SK-N-SH (cell line): ENCODE results near the gene RNF217. TPM values are rescaled to one million over a fixed set of nuclear protein-coding genes. Genes with fewer than 3 reads are reported as not detected.

ENCODE experiments used
- CTCF ChIA-PET: fragments of 300-600, 350-600 bp; formaldehyde crosslinking; extraction: SDS; loops from one replicate; lab custom pipeline; 2021; lab: Yijun Ruan, JAX
- POLR2A ChIA-PET: fragments of 350-600 bp; sonication (Branson Sonifier 250); formaldehyde crosslinking; extraction: SDS; loops from one replicate; lab custom pipeline; 2020; ENCODE audit warnings: antibody characterized with exemption, inconsistent platforms; lab: Yijun Ruan, JAX
- DNase-seq: peaks from one replicate; pipeline ENCODE4 v3.0.0; 2012
- H2AFZ ChIP-seq: fragments of 200-600 bp; sonication (generic); 2 replicates; pipeline ENCODE4 v1.8.1; 2016; ENCODE audit warnings: antibody characterized with exemption, mild to moderate bottlenecking, low read depth
- H3F3A ChIP-seq: fragments of 200-600 bp; sonication (generic); replicated peaks from 2 replicates; pipeline ENCODE3; 2016; ENCODE audit warnings: antibody characterized with exemption, mild to moderate bottlenecking; ENCODE audit not compliant: insufficient read depth
- H3K27ac ChIP-seq, 2 experiments: fragments of 200-500 bp in 1 of 2; fragments of 200-600 bp in 1 of 2; sonication (Bioruptor generic) in 1 of 2; sonication (generic), shearing (Covaris generic) in 1 of 2; 2 replicates each; pipeline versions ENCODE4 v1.5.1 to v1.6.1; 2014 to 2016; ENCODE audit warnings: low read depth in 2 of 2, inconsistent platforms in 1 of 2, low read length in 1 of 2, mild to moderate bottlenecking in 1 of 2, mixed read lengths in 1 of 2
- H3K27me3 ChIP-seq: fragments of 200-600 bp; sonication (generic), shearing (Covaris generic); 2 replicates; pipeline ENCODE4 v1.6.1; 2016; ENCODE audit warnings: mixed run types; ENCODE audit not compliant: insufficient read depth
- H3K36me3 ChIP-seq, 2 experiments: fragments of 200-500 bp in 1 of 2; fragments of 200-600 bp in 1 of 2; sonication (Bioruptor generic) in 1 of 2; sonication (generic) in 1 of 2; replicated peaks in 1 of 2; 2 replicates each; pipeline versions ENCODE3 to v1.5.1; 2014 to 2016; ENCODE audit warnings: low read length in 1 of 2, mild to moderate bottlenecking in 1 of 2; ENCODE audit not compliant: insufficient read depth in 2 of 2, control insufficient read depth in 1 of 2
- H3K4me1 ChIP-seq, 2 experiments: fragments of 200-500 bp in 1 of 2; fragments of 200-600 bp in 1 of 2; sonication (Bioruptor generic) in 1 of 2; sonication (generic), shearing (Covaris generic) in 1 of 2; 2 replicates each; pipeline versions ENCODE4 v1.5.1 to v1.6.1; 2014 to 2016; ENCODE audit warnings: low read depth in 1 of 2, low read length in 1 of 2, mixed run types in 1 of 2; ENCODE audit not compliant: insufficient read depth in 2 of 2, control insufficient read depth in 1 of 2
- H3K4me2 ChIP-seq: fragments of 200-600 bp; sonication (generic), shearing (Covaris generic); 2 replicates; pipeline ENCODE4 v1.6.1; 2017; ENCODE audit warnings: mixed run types
- H3K4me3 ChIP-seq, 2 experiments: fragments of 200-500 bp in 1 of 2; fragments of 200-600 bp in 1 of 2; sonication (Bioruptor generic) in 1 of 2; sonication (generic), shearing (Covaris generic) in 1 of 2; 2 replicates each; pipeline versions ENCODE4 v1.5.1 to v1.8.1; 2014 to 2016; ENCODE audit warnings: low read depth in 2 of 2, inconsistent platforms in 1 of 2, low read length in 1 of 2, mild to moderate bottlenecking in 1 of 2, mixed read lengths in 1 of 2, moderate library complexity in 1 of 2
- H3K79me2 ChIP-seq: fragments of 200-600 bp; sonication (generic); 2 replicates; pipeline ENCODE4 v1.8.1; 2017; ENCODE audit warnings: mild to moderate bottlenecking; ENCODE audit not compliant: insufficient read depth
- H3K9ac ChIP-seq: fragments of 200-600 bp; sonication (generic); 2 replicates; pipeline ENCODE4 v1.6.1; 2017; ENCODE audit warnings: mixed run types
- H3K9me2 ChIP-seq: fragments of 200-600 bp; sonication (generic); 2 replicates; pipeline ENCODE4 v1.6.1; 2017; ENCODE audit warnings: mixed run types
- H3K9me3 ChIP-seq: fragments of 200-600 bp; sonication (generic); 2 replicates; pipeline ENCODE4 v1.6.1; 2017; ENCODE audit warnings: mixed run types, mild to moderate bottlenecking, moderate library complexity
- H4K20me1 ChIP-seq: fragments of 200-600 bp; sonication (generic); 2 replicates; pipeline ENCODE4 v1.6.1; 2017; ENCODE audit warnings: mild to moderate bottlenecking, mixed run types; ENCODE audit not compliant: insufficient read depth
- ELF1 ChIP-seq: IDR thresholded peaks from 2 replicates; pipeline ENCODE4 v1.4.0; 2012
- FOSL2 ChIP-seq: IDR thresholded peaks from 2 replicates; pipeline ENCODE4 v1.4.0; 2012; ENCODE audit warnings: low read depth, mild to moderate bottlenecking, moderate library complexity, borderline replicate concordance
- FOXM1 ChIP-seq: IDR thresholded peaks from 2 replicates; pipeline ENCODE4 v1.4.0; 2012; ENCODE audit warnings: low read depth, mild to moderate bottlenecking
- GATA2 ChIP-seq: sonication (generic); formaldehyde crosslinking; IDR thresholded peaks from 2 replicates; pipeline ENCODE4 v1.5.0; 2020; ENCODE audit warnings: mild to moderate bottlenecking, missing genetic modification reagents
- IRF3 ChIP-seq: fragments of 150-350 bp; IDR thresholded peaks from 2 replicates; pipeline ENCODE4 v1.6.1; 2016; ENCODE audit warnings: mild to moderate bottlenecking, low read depth, low read length
- JUND ChIP-seq: IDR thresholded peaks from 2 replicates; pipeline ENCODE4 v1.4.0; 2012
- MAX ChIP-seq: IDR thresholded peaks from 2 replicates; pipeline ENCODE4 v1.4.0; 2012; ENCODE audit warnings: low read depth
- MEF2A ChIP-seq: IDR thresholded peaks from 2 replicates; pipeline ENCODE4 v1.4.0; 2012; ENCODE audit warnings: low read depth, borderline replicate concordance
- NRF1 ChIP-seq: IDR thresholded peaks from 2 replicates; pipeline ENCODE4 v1.6.1; 2012; ENCODE audit warnings: low read depth, mild to moderate bottlenecking, low read length
- PBX3 ChIP-seq: IDR thresholded peaks from 2 replicates; pipeline ENCODE4; 2012
- POLR2AphosphoS5 ChIP-seq: IDR thresholded peaks from 2 replicates; pipeline ENCODE4 v1.6.1; 2012; ENCODE audit warnings: low read depth, low read length
- RCOR1 ChIP-seq: fragments of 150-350 bp; IDR thresholded peaks from 2 replicates; pipeline ENCODE4 v1.6.1; 2017; ENCODE audit warnings: antibody characterized with exemption, low read length
- REST ChIP-seq: IDR thresholded peaks from 2 replicates; pipeline ENCODE4 v1.6.1; 2012; ENCODE audit warnings: mild to moderate bottlenecking, low read depth, low read length, moderate library complexity
- RFX5 ChIP-seq: IDR thresholded peaks from 2 replicates; pipeline ENCODE4 v1.6.1; 2012; ENCODE audit warnings: mild to moderate bottlenecking, improper control_type of control experiment, low read length
- RXRA ChIP-seq: IDR thresholded peaks from 2 replicates; pipeline ENCODE4 v1.4.0; 2012; ENCODE audit warnings: low read depth, mild to moderate bottlenecking, borderline replicate concordance
- TCF12 ChIP-seq: IDR thresholded peaks from 2 replicates; pipeline ENCODE4 v1.4.0; 2012
- TEAD4 ChIP-seq: IDR thresholded peaks from 2 replicates; pipeline ENCODE4 v1.4.0; 2012; ENCODE audit warnings: mild to moderate bottlenecking, borderline replicate concordance; ENCODE audit not compliant: insufficient read depth
- USF1 ChIP-seq: IDR thresholded peaks from 2 replicates; pipeline ENCODE4 v1.4.0; 2012; ENCODE audit warnings: low read depth, borderline replicate concordance
- USF2 ChIP-seq: fragments of 150-350 bp; IDR thresholded peaks from 2 replicates; pipeline ENCODE4 v1.6.1; 2017; ENCODE audit warnings: antibody characterized with exemption, low read length, low read depth, borderline replicate concordance
- YY1 ChIP-seq: IDR thresholded peaks from 2 replicates; pipeline ENCODE4 v1.4.0; 2012; ENCODE audit warnings: low read depth, mild to moderate bottlenecking
- WGBS: methylation state at CpG from one replicate; pipeline ENCODE4 v1.1.6; 2017; ENCODE audit warnings: low lambda C conversion rate; 5-methylcytosine and 5-hydroxymethylcytosine counted together
- polyA plus RNA-seq, 3 experiments: library from polyadenylated mRNA; depleted of rRNA; stranded (reverse); fragments of >200 nt; gene quantifications; 2 replicates each; pipeline ENCODE4 v1.2.3, GENCODE V29; 2012

Gene RNF217
- polyA plus RNA-seq, 1 of the 3 experiments (the other 2 are of a cell fraction) = 0.28 TPM

- TF ChIP-seq REST = no peak
- no peak for TF ChIP-seq RCOR1
- no peak for TF ChIP-seq MEF2A
- no peak for TF ChIP-seq FOXM1
Measured at GRCh38 chr6:125086716-125087115, 124.5 kb downstream of the RNF217 start (continued).

- no peak for DNase-seq
- H3K4me2 ChIP-seq = no peak overlapping the region
- H4K20me1 ChIP-seq = no peaks in the 10 kb centered on the region
- no peak for TF ChIP-seq FOSL2
- TF ChIP-seq NRF1 = no peak
- TF ChIP-seq YY1 = no peak
- no peaks in the 10 kb centered on the region for H3K4me1 ChIP-seq
- H3F3A ChIP-seq = no peaks in the 10 kb centered on the region
- WGBS = 33% methylated on average over 5 of the region's 5 CpGs
- no peak overlapping the region for H3K27ac ChIP-seq
- no peaks in the 10 kb centered on the region for H3K36me3 ChIP-seq
- no peaks in the 10 kb centered on the region for H3K9me3 ChIP-seq
- H3K9ac ChIP-seq = no peak overlapping the region
- H3K9me2 ChIP-seq = no peaks in the 10 kb centered on the region
- POLR2A ChIA-PET = no interaction called here
- no peaks in the 10 kb centered on the region for H3K79me2 ChIP-seq
- no peak overlapping the region for H2AFZ ChIP-seq
- H3K27me3 ChIP-seq = no peaks in the 10 kb centered on the region; the same call in 1 of the 2 replicates
- CTCF ChIA-PET = interaction anchor here (1.1 to 1.4 kb wide), 3 partner anchors 11 to 17 kb away, joined by 3 to 5 read pairs (median 5); no protein-coding TSS in a partner anchor
- no peak overlapping the region for H3K4me3 ChIP-seq
Measured at GRCh38 chr6:125088963-125089362, 126.7 kb downstream of the RNF217 start.

GRCh38 chr6:125094563-125094962, 132.3 kb downstream of the RNF217 start:
- no peak for TF ChIP-seq TEAD4
- TF ChIP-seq NRF1 = no peak
- TF ChIP-seq GATA2 (CRISPR knock-in tag) = no peak
- TF ChIP-seq ELF1 = no peak
- no peak for TF ChIP-seq FOXM1
- no peak for TF ChIP-seq POLR2AphosphoS5
- no peak for TF ChIP-seq PBX3
- TF ChIP-seq RXRA = no peak
- TF ChIP-seq TCF12 = no peak
- no peak for TF ChIP-seq USF2
- no peak for TF ChIP-seq JUND
- no peak for TF ChIP-seq USF1
- no peak for TF ChIP-seq MAX
- no peak for TF ChIP-seq IRF3
- TF ChIP-seq RFX5 = no peak
- no peaks in the 10 kb centered on the region for H3K9me2 ChIP-seq
- H4K20me1 ChIP-seq = no peaks in the 10 kb centered on the region
- no peaks in the 10 kb centered on the region for H3K9me3 ChIP-seq
- H3F3A ChIP-seq = no peaks in the 10 kb centered on the region
- no peak overlapping the region for H3K4me2 ChIP-seq
- H3K27me3 ChIP-seq = no peaks in the 10 kb centered on the region; the same call in 1 of the 2 replicates
- no peaks in the 10 kb centered on the region for H3K36me3 ChIP-seq
- no peak overlapping the region for H3K27ac ChIP-seq
- H3K79me2 ChIP-seq = no peaks in the 10 kb centered on the region
- peaks cover 0 to 2% of the 10 kb centered on the region in 2 experiments; a peak in 1 of 4 replicates for H3K4me1 ChIP-seq
- H3K4me3 ChIP-seq = no peak overlapping the region
- no peak for DNase-seq
- WGBS = 1% methylated on average over 3 of the region's 3 CpGs
- ChIA-PET CTCF (no interaction called here), POLR2A (no interaction called here)
- H2AFZ ChIP-seq = no peak overlapping the region
- H3K9ac ChIP-seq = no peak overlapping the region
